ENCODE data around the gene OR51V1. TPM values are rescaled to one million over a fixed set of nuclear protein-coding genes. Genes with fewer than 3 reads are reported as not detected.
"Not testable (repeated sequence)": the region's sequence is repeated elsewhere in the genome, so short reads cannot be mapped to it uniquely, and the experiment has no call there.

OR51V1 gene, protein sequence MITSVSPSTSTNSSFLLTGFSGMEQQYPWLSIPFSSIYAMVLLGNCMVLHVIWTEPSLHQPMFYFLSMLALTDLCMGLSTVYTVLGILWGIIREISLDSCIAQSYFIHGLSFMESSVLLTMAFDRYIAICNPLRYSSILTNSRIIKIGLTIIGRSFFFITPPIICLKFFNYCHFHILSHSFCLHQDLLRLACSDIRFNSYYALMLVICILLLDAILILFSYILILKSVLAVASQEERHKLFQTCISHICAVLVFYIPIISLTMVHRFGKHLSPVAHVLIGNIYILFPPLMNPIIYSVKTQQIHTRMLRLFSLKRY
- total RNA-seq (ENCODE audit: unreplicated experiment) = not detected
- long read RNA-seq = 0 reads

DNA sequence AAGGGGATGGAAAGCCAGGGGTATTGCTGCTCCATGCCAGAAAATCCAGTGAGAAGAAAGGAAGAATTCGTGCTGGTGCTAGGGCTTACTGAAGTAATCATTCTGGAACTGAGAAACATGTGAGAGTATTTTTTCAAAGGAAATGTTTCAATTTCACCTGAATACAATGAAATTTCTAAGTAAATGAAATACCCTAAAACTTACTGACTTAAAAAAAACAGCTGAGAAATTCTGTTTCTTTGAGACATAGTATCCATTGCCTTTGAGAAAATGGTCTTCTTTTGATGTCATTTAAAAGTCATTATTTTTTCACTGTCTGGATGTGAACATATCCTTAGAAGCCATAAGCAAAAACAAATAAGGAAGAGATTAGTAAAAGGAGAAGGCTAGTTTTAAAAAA lies at the start of gene OR51V1:
OR51V1 (minus strand) TSS at position 101 of the 400 bp plus-strand sequence; CDS start at position 101, 0 bp downstream.
- no peaks in the 10 kb centered on the region for H3K9me3 Mint-ChIP-seq (ENCODE audit: unreplicated experiment)
- H3K4me1 Mint-ChIP-seq (ENCODE audit: unreplicated experiment) = no peaks in the 10 kb centered on the region
- TF ChIP-seq CTCF (IDR thresholded peaks at IDR 0.05; ENCODE audit: unreplicated experiment) = no peak
- H3K27ac Mint-ChIP-seq (ENCODE audit: unreplicated experiment) = no peak within 1 kb of the TSS
- no peak within 1 kb of the TSS for H3K4me3 Mint-ChIP-seq (ENCODE audit: unreplicated experiment)
- H3K36me3 Mint-ChIP-seq (ENCODE audit: low read depth, unreplicated experiment) = no peaks in the 10 kb centered on the region
- H3K27me3 Mint-ChIP-seq (ENCODE audit: unreplicated experiment) = peaks cover 2% of the 10 kb centered on the region
- no peak for DNase-seq (ENCODE audit: low spot score)

DNA sequence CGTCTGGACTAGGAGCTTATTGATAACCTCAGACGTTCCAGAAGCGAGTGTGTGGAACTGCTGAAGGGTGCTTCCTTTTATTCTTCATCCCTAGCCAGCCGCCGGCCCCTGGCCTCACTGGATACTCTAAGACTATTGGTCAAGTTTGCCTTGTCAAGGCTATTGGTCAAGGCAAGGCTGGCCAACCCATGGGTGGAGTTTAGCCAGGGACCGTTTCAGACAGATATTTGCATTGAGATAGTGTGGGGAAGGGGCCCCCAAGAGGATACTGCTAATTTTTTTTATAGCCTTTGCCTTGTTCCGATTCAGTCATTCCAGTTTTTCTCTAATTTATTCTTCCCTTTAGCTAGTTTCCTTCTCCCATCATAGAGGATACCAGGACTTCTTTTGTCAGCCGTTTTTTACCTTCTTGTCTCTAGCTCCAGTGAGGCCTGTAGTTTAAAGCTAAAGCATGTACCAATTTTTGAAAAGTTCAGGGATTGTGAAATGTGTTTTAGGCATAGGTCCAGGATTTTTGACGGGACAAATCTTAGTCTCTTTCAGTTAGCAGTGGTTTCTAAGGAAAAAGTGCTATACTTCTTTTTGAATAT lies 49.4 kb upstream of the OR51V1 start, which contains the start of gene HBG1:
HBG1 (minus strand) TSS at position 51 of the 590 bp plus-strand sequence. CDS start 53 bp downstream, outside the sequence.
- H3K36me3 Mint-ChIP-seq (ENCODE audit: low read depth, unreplicated experiment); H3K4me3 Mint-ChIP-seq (ENCODE audit: unreplicated experiment); H3K27ac Mint-ChIP-seq (ENCODE audit: unreplicated experiment); H3K4me1 Mint-ChIP-seq (ENCODE audit: unreplicated experiment); H3K9me3 Mint-ChIP-seq (ENCODE audit: unreplicated experiment); DNase-seq (ENCODE audit: low spot score); H3K27me3 Mint-ChIP-seq (ENCODE audit: unreplicated experiment): not testable (repeated sequence)

- H3K27ac Mint-ChIP-seq (ENCODE audit: unreplicated experiment); H3K27me3 Mint-ChIP-seq (ENCODE audit: unreplicated experiment); H3K4me1 Mint-ChIP-seq (ENCODE audit: unreplicated experiment); H3K4me3 Mint-ChIP-seq (ENCODE audit: unreplicated experiment); H3K9me3 Mint-ChIP-seq (ENCODE audit: unreplicated experiment); DNase-seq (ENCODE audit: low spot score); H3K36me3 Mint-ChIP-seq (ENCODE audit: low read depth, unreplicated experiment): not testable (repeated sequence)
Measured at GRCh38 chr11:5248498-5248897, 48.0 kb upstream of the OR51V1 start.

- Mint-ChIP-seq H3K9me3 (ENCODE audit: unreplicated experiment) (no peaks in the 10 kb centered on the region), H3K27ac (ENCODE audit: unreplicated experiment) (no peak overlapping the region), H3K4me3 (ENCODE audit: unreplicated experiment) (no peak overlapping the region), H3K4me1 (ENCODE audit: unreplicated experiment) (no peaks in the 10 kb centered on the region), H3K27me3 (ENCODE audit: unreplicated experiment) (peaks cover 3% of the 10 kb centered on the region), H3K36me3 (ENCODE audit: low read depth, unreplicated experiment) (no peaks in the 10 kb centered on the region)
- DNase-seq (ENCODE audit: low spot score) = no peak
- TF ChIP-seq CTCF (IDR thresholded peaks at IDR 0.05; ENCODE audit: unreplicated experiment) = no peak
Measured at GRCh38 chr11:5247472-5248192, 47.1 kb upstream of the OR51V1 start.

DNA sequence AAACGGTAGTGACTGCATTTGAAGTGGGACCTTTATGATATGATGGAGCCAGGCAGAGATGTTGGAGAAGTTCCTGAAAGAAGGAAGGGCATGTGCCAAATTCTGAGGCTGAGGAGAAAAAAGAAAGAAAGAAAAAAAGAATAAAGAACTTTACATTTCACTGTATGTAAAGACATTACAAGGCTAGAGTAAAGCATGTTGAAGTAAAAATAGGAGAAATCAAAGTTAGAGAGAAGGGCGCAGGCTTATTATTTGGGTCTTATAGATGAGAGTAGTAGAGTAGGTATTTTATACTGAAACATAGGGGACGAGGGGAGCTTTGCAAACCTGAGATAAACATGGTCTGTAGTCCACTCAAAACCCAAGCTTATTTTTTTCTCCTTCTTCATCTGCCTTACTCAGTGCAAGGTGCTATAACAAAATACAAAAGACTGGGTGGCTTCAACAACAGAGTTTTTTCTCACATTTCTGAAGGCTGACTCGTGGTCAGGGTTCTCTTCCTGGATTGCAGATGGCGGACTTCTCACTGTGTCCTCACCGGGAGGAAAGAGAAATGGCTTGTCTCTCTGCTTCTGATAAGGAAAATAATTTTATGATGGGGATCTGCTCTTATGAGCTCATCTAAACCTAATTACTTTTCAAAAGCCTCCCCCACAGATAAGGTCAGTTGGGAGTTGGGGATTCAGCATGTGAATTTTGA lies 46.4 kb upstream of the OR51V1 start:
- no peak for TF ChIP-seq CTCF (IDR thresholded peaks at IDR 0.05; ENCODE audit: unreplicated experiment)
- H3K9me3 Mint-ChIP-seq (ENCODE audit: unreplicated experiment) = no peaks in the 10 kb centered on the region
- H3K27ac Mint-ChIP-seq (ENCODE audit: unreplicated experiment) = no peak overlapping the region
- H3K36me3 Mint-ChIP-seq (ENCODE audit: low read depth, unreplicated experiment) = no peaks in the 10 kb centered on the region
- peaks cover 4% of the 10 kb centered on the region for H3K27me3 Mint-ChIP-seq (ENCODE audit: unreplicated experiment)
- no peak for DNase-seq (ENCODE audit: low spot score)
- H3K4me3 Mint-ChIP-seq (ENCODE audit: unreplicated experiment) = no peak overlapping the region
- H3K4me1 Mint-ChIP-seq (ENCODE audit: unreplicated experiment) = no peaks in the 10 kb centered on the region

All from endothelial cell (in vitro differentiated cells).